ENCODE data around the gene COPG1. TPM values are rescaled to one million over a fixed set of nuclear protein-coding genes. Genes with fewer than 3 reads are reported as not detected.
"Not testable (repeated sequence)": the region's sequence is repeated elsewhere in the genome, so short reads cannot be mapped to it uniquely, and the experiment has no call there.

Gene COPG1
- total RNA-seq, 1 donor = 402 TPM

- no peak overlapping the region for H3K4me3 ChIP-seq (ENCODE audit: low read depth, low read length)
- no peak for DNase-seq (ENCODE audit: low read depth)
- TF ChIP-seq, protein P1, sequence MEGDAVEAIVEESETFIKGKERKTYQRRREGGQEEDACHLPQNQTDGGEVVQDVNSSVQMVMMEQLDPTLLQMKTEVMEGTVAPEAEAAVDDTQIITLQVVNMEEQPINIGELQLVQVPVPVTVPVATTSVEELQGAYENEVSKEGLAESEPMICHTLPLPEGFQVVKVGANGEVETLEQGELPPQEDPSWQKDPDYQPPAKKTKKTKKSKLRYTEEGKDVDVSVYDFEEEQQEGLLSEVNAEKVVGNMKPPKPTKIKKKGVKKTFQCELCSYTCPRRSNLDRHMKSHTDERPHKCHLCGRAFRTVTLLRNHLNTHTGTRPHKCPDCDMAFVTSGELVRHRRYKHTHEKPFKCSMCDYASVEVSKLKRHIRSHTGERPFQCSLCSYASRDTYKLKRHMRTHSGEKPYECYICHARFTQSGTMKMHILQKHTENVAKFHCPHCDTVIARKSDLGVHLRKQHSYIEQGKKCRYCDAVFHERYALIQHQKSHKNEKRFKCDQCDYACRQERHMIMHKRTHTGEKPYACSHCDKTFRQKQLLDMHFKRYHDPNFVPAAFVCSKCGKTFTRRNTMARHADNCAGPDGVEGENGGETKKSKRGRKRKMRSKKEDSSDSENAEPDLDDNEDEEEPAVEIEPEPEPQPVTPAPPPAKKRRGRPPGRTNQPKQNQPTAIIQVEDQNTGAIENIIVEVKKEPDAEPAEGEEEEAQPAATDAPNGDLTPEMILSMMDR (IDR thresholded peaks at IDR 0.05; ENCODE audit: insufficient read depth, low read depth, low read length) = no peak
Observed at GRCh38 chr3:129240436-129240835, 9.0 kb upstream of the COPG1 start.

GRCh38 chr3:129245141-129245540, 4.3 kb upstream of the COPG1 start:
- TF ChIP-seq, protein P1 (IDR thresholded peaks at IDR 0.05; ENCODE audit: insufficient read depth, low read depth, low read length) = no peak
- no peak overlapping the region for H3K4me3 ChIP-seq (ENCODE audit: low read depth, low read length)
- DNase-seq (ENCODE audit: low read depth) = no peak

DNA sequence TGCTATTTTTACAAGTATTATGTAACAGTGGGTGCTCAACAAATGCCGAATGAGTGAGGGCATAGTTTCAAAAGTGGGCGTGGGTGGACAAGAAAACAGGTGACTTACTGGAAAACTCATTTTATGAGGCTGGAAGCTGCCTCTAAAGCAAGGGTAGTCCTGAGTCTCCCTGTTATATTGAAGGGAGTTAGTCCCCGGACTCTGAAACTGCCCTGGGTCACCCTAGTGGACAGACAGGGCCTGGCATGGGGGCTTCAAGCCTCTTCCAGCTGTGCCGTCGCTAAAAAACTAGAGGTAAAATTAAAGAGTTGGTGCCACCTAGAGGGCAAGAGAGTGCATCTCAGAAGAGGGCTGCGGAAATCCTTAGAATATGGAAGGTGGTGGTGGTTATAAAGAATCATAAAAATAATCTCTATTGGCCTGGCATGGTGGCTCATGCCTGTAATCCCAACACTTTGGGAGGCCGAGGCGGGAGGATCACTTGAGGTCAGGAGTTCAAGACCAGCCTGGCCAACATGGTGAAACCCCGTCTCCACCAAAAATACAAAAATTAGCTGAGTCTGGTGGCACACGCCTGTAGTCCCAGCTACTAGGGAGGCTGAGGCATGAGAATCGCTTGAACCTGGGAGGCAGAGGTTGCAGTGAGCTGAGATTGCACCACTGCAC, 3.6 kb upstream of the COPG1 start:
- TF ChIP-seq, protein P1 (IDR thresholded peaks at IDR 0.05; ENCODE audit: insufficient read depth, low read depth, low read length) = peak; percentile 97
- H3K4me3 ChIP-seq (ENCODE audit: low read depth, low read length) = not testable (repeated sequence)
- peak; percentile 93 for DNase-seq (ENCODE audit: low read depth)

GRCh38 chr3:129246636-129247035, 2.8 kb upstream of the COPG1 start:
- no peak overlapping the region for H3K4me3 ChIP-seq (ENCODE audit: low read depth, low read length)
- TF ChIP-seq, protein P1 (IDR thresholded peaks at IDR 0.05; ENCODE audit: insufficient read depth, low read depth, low read length) = no peak
- no peak for DNase-seq (ENCODE audit: low read depth)

DNA sequence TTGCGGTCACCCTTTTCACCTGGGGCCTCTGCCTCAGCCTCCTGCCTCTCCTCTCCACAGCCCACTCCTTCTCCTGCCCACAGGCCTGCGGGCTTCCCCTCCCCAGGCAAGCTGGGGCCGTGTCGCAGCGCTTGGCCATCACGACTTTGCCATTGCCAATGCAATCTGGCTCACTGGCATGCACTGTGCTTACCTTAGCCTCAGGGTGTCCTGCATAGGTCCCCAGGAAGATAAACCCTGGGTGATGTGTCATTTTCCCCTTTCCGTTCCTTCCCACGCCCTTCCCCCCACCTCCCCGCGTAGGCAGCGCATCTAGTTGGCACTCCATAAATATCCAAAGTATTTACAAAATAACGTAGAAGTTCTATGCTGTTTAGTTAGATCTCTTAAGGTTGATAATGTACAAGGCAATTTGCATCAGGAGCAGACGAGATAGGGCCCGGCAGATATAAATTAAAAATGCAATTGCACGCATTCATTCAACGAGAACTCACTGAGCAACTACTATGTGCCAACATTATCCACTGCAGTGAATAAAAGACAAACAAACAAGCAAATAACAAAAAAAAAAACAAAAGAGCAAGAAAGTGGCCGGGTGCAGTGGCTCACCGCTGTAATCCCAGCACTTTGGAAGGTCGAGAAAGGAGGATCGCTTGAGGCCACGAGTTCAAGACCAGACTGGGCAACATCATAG, 973 bp upstream of the COPG1 start:
- TF ChIP-seq, protein P1 (IDR thresholded peaks at IDR 0.05; ENCODE audit: insufficient read depth, low read depth, low read length) = no peak
- no peak for DNase-seq (ENCODE audit: low read depth)
- H3K4me3 ChIP-seq (ENCODE audit: low read depth, low read length) = peak overlapping the region; percentile 99

DNA sequence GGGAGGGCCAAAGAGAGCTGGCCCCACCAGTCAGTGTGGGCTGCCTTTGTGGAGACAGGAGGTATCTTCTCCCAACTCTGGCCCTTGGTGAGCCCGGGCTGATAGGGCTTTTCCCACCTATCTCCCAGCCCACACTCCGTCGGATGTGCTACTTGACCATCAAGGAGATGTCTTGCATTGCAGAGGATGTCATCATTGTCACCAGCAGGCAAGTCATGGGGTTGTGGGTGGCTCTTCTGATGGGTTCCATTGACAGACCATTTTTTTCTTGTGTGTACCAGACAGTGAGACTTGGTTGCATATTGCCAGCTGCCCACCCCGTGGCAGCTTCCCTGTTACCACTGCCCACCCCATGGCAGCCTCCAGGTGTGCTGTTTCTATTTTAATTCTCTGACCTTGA, 3.3 kb downstream of the COPG1 start:
- H3K4me3 ChIP-seq (ENCODE audit: low read depth, low read length) = no peak overlapping the region
- no peak for DNase-seq (ENCODE audit: low read depth)
- TF ChIP-seq, protein P1 (IDR thresholded peaks at IDR 0.05; ENCODE audit: insufficient read depth, low read depth, low read length) = no peak

Data from fibroblast of villous mesenchyme (primary cell).